HG03135 (cell line): ENCODE measurements around the gene KRTAP10-6.
"Not testable (repeated sequence)": the region's sequence is repeated elsewhere in the genome, so short reads cannot be mapped to it uniquely, and the experiment has no call there.

Experiments
- ATAC-seq: cut with Tn5 transposase; IDR thresholded peaks from one replicate; pipeline ENCODE4 v1.9.1; 2021; ENCODE audit warnings: mild to moderate bottlenecking, moderate library complexity; ENCODE audit not compliant: unreplicated experiment

The KRTAP10-6 gene

GRCh38 chr21:44600118-44600978, 8.0 kb upstream of the KRTAP10-6 start, which contains the start of gene KRTAP10-7:
KRTAP10-7 (plus strand) TSS chr21:44600597; CDS start chr21:44600622, 25 bp downstream.
- not testable (repeated sequence) for ATAC-seq

GRCh38 chr21:44599264-44600029, 7.1 kb upstream of the KRTAP10-6 start:
- no peak for ATAC-seq

DNA sequence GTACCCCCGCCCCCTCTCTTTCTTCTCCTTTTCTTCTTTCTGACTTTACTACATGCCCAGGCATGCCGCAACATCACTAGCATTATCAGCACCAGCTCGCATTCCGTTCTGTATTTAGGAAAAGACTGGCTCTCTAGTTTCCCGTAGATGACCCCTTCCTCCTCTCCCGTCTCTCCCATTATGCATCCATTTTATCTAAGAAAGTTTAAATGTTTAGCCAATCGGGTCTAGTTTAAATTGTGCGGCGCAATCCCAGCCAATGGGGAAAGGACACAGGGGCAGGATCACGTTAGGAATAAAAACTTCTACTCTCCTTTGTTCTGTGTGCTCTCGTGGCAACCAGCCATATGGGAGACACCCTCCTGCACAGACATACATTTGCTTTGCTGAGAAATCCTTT, 5.8 kb upstream of the KRTAP10-6 start:
- no peak for ATAC-seq

- ATAC-seq = no peak
Observed at GRCh38 chr21:44596068-44596725, 3.9 kb upstream of the KRTAP10-6 start.

DNA sequence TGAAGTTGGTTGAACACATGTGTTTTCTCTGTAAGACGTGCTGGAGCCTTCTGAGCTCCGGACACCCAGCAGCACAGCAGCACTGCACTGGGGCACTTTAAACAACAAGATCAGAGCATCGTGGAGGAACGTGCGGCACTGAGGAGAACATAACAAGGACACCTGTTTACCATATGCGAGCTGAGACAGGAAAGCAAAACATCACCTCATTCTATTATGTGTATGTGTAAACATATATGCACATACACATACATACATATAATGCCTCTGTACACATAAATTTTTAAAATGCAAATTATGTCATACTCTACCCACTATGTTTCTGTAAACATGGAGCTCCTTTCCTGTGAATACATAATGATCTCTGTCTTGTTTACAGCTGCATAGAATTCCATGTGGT, 3.2 kb upstream of the KRTAP10-6 start:
- no peak for ATAC-seq

DNA sequence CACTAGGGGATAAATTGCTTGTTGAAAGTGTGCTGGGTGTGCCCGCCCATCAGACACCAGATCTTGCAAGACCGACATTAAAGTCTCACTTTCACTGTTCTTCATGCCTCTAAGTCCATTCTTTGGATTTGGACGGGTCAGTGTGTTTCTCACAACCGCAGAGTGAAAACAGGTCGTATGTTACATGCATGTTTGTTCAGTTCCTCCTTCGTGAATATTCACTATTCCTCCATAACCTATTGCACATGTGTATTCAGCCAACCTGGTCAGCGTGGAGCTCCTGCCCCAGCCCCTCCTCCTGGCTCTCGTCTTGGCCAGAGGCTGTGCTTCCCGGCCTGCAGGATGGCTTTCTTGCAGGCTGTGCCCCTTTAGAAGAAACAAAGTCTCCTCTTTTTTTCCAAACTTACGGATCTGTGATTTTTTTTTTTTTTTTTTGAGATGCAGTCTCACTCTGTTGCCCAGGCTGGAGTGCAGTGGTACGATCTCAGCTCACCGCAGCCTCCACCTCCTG, 2.2 kb upstream of the KRTAP10-6 start:
- no peak for ATAC-seq

DNA sequence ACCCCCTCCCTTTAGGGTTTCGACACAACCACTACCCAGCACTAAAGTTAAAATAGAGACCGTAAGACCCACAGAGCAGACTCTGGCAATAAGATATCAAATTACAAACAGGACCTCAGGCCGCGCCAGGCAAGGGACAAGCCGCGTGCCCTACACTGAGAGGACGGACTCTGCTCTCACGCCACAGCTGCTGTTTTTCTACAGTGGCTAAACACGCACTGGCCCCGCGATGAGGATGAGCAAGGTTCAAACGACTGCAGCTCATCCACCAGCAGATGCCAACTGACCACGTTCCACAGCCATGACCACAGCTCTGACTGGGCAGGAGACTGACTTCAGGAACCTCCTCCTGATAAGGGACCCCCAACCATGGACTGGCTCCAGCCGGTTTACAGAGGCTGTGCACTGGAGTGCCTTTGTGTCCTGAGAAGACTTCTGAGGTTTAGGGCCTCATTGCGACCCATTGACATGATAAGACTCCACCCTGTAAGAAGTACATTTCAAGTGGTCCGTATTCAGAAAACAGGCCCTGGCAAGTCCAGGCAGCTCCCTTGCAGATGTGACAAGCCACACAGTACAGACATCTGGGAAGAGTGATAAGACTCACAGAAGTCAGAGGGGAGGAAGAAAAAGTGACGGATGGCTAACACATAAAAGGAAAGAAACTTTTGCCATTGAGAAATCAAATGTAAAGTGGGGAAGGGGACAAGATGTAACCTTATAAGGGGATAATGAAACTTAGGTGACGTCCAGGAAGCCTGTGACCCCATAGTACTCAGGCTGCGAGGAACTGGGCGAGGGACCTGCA, 1.5 kb upstream of the KRTAP10-6 start:
- no peak for ATAC-seq

GRCh38 chr21:44591801-44592130, 539 bp downstream of the KRTAP10-6 start:
- not testable (repeated sequence) for ATAC-seq

DNA sequence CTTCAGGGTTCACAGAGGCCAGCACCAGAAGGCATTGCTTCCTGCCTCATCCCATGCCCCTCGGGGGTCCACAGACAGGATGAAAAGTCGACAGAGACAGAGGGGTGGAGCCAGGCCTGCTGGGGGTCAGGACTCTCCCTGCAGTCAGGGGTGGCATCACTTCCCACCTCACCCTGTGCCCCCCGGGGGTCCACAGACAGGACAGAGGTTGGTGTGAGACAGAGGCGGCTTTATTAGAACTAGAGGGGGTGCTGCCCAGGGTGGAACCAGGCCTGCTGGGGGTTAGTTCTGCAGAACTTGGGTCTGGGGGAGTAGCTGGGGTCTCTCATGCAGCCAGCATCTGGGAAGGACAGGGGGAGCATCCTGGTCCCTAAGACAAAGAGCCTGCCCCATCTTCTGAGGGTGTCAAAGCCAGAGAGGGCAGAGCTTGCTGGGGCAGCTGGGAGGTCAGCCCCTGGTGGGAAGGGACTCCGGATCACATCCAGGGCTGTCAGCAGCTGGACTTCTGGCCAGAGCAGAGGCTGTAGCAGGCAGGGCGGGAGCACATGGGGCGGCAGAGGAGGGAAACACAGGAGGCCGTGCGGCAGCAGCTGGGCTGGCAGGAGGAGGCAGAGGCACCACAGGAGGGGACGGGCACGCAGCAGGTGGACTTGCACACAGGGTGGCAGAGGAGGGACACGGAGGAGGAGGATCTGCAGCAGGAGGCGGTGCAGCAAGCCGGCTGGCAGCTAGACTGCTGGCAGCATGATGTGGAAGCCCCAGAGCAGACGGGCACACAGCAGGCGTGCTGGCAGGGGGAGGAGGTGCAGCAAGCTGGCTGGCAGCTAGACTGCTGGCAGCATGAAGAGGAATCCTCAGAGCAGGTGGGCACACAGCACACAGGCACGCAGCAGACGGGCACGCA, 1.2 kb downstream of the KRTAP10-6 start:
- ATAC-seq = not testable (repeated sequence)

DNA sequence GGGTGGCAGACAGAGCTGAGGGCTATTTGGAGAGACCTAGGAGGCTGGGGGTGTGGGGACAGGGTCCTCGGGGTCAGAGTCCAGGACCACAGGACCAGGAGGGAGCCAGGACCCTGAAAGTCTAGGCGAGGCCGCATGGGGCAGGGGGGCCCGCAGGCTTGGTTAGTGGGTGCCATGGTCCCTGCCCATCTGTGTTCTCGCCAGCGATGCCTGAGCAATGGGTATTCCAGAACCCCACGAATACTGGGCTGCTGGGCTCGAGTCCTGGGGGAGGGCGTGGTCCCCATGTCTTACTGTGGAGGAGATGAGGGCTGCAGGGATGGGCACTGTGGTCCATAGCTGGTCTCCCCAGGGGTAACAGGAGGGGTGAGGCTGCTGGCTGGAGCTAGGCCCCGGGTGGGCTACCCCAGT, 2.0 kb downstream of the KRTAP10-6 start:
- ATAC-seq = no peak

- no peak for ATAC-seq
Observed at GRCh38 chr21:44589586-44590305, 2.6 kb downstream of the KRTAP10-6 start.

- no peak for ATAC-seq
Observed at GRCh38 chr21:44589094-44589493, 3.2 kb downstream of the KRTAP10-6 start.

GRCh38 chr21:44585892-44586291, 6.4 kb downstream of the KRTAP10-6 start:
- ATAC-seq = no peak

DNA sequence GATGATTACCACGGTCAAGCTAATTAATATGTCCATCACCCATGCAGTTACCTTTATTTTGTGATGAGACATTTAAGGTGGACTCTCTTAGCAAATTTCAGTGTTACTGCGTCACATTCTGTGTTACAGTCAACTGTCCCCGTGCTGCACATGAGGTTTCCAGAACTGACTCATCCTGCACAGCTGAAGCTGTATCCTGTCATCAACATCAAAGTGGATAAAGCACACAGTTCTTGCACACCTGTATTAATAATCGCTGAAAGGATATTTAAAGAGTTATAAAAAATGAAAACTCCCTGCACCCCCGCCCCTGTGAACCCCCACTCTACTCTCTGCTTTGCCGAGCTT, 8.5 kb downstream of the KRTAP10-6 start:
- no peak for ATAC-seq

DNA sequence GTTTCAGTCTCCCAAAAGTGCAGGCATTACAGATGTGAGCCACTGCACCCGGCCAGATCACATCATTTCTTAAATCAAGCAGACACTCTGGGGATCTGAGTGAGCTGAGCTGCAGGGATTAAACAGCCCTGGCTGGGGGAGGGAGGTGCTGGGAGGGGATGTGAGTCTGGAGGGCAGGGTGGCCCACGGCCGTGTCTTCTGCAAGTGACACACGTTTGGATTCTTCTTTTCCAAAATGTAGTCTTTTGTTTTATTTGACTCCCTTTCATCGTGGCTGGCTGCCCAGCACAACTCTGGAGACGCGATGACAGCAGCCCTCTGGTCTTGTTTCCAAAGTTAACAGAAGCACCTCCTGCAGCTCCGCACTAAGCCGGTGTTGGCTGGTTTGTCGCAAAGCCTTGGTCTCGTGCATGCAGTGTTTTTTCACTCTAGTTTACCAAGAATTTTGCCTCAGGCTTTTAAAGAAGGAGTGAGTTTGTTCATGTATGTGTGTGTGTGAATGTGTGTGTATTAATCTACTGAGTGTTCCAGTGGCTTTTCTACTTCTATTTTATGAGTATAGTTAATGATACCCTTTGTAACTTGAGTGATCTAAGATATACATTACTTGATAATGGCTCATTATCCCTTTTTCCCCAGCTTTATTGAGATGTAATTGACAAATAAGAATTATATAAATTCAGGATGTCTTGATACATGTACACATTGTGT, 9.1 kb downstream of the KRTAP10-6 start:
- no peak for ATAC-seq

- no peak for ATAC-seq
Observed at GRCh38 chr21:44582055-44582454, 10.2 kb downstream of the KRTAP10-6 start.

DNA sequence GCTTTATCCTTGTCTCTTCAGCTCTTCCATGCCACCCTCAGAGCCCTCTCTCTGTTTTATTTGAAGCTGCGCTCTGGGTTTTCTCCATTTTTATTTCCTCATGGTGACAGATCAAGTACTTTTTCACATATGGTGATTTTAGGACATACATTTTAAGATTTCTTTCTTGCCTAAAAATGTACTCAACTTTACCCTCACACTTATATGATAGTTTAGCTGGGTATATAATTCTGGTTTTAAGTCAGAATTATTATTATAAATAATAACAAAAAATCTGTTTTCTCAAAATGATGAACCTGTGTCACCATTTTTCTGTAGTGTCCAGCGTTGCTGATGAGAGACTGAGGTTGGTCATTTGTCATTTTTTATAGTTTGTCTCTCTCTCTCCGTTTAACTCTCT, 11.1 kb downstream of the KRTAP10-6 start:
- no peak for ATAC-seq

DNA sequence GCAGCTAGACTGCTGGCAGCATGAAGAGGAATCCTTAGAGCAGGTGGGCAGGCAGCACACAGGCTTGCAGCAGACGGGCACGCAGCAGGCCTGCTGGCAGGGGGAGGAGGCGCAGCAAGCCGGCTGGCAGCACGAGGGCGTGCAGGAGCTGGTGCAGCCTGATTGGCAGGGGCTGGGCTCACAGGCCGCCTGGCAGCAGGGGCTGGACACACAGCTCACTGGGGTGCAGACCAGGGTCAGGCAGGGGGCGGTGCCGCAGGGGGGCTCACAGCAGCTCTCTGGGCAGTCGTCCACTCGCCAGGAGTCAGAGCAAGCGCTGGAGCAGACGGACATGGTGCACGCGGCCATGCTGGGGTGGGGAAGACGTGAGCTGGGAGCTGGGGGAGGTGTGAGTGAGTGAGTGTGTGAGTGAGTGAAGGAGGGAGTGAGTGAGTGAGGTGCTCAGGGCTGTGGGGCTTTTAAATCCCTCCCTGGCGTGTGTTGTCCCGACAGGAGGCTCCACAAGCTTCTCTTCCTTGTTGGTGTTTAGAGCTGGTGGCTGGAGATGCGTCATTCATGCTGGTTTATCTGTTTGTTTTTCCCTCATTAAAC, 12.0 kb downstream of the KRTAP10-6 start, which contains the start of gene KRTAP10-5:
Gene KRTAP10-5, minus strand, starts transcription at position 374 of the 591 bp plus-strand sequence. Its CDS starts 26 bp downstream, at position 348.
- not testable (repeated sequence) for ATAC-seq
